ENCODE measurements around the gene KLF13.

Gene KLF13

GRCh38 chr15:31396881-31397560 is 70.4 kb downstream of the KLF13 start:
- Histone ChIP-seq H3K9me2 (replicated peaks; ENCODE audit: insufficient read depth, low read length) (no peaks in the 10 kb centered on the region), H3K36me3 (replicated peaks; ENCODE audit: insufficient read depth, low read length) (no peaks in the 10 kb centered on the region), H3K27ac (ENCODE audit: low read length) (no peak overlapping the region), H3K9ac (ENCODE audit: low read length) (no peak overlapping the region), H3K9me3 (replicated peaks; ENCODE audit: insufficient read depth, low read length) (no peaks in the 10 kb centered on the region), H3K4me3 (ENCODE audit: low read length) (no peak overlapping the region), H2AFZ (ENCODE audit: low read length) (no peak overlapping the region), H3K4me1 (ENCODE audit: low read length) (no peaks in the 10 kb centered on the region), H3K79me2 (ENCODE audit: low read length) (no peaks in the 10 kb centered on the region), H3F3A (ENCODE audit: insufficient read depth, low read length) (no peaks in the 10 kb centered on the region), H3K4me2 (ENCODE audit: low read depth, low read length) (no peak overlapping the region), H3K27me3 (replicated peaks; ENCODE audit: insufficient read depth, low read length) (peaks cover 6% of the 10 kb centered on the region; the same call in 1 of the 2 replicates), H4K20me1 (ENCODE audit: insufficient read depth, low read length) (no peaks in the 10 kb centered on the region)
- TF ChIP-seq CTCF (IDR thresholded peaks at IDR 0.05; ENCODE audit: low read length) (no peak), EZH2phosphoT487 (IDR thresholded peaks at IDR 0.05; ENCODE audit: low read length) (no peak), EZH2 (optimal IDR thresholded peaks at IDR 0.05; ENCODE audit: low read depth, low read length) (no peak)
- DNase-seq, result no peak

DNA sequence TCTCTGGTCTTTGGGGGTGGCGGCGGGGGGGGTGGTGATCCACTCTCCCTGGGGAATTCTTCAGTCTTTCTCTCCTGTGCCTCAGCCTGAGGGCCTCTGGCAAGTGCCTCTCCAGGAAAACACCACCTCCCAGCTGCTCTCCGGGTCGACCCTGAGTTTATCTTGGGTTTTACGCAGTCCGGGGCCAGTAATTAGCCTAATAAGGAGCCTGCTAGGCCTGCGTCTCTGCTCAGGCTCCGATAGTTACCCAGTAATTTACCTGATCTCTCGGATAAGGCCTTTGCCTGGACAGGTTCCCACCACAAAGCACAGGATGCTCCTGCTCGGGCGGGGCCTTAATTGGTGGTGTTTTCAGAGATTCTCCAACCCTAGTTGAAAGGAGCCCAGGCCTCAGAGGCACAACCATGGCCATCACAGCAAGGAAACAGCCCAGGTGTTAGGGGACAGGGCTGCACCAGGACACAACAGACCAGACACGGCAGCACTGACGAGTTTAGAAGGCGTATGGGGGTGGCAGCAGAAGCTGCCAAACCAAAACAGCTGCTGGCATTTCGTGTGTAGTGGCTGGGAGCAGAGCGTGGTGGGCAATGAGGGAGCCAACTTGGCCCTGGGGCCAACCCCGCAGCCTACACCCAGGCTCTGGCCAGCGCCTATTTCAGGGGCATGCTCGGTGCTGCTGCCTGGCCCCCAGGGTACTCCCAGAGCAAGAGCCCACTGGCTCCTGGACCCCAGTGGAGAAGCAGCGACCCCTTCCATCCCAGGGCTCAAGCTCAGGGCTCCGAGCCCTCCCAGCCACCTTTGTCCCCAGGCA is 71.4 kb downstream of the KLF13 start:
- TF ChIP-seq EZH2phosphoT487 (IDR thresholded peaks at IDR 0.05; ENCODE audit: low read length) (no peak), CTCF (IDR thresholded peaks at IDR 0.05; ENCODE audit: low read length) (no peak)
- H3K27ac ChIP-seq (ENCODE audit: low read length), result no peak overlapping the region
- H3K79me2 ChIP-seq (ENCODE audit: low read length), result no peaks in the 10 kb centered on the region
- no peak for DNase-seq
- H3K9me2 ChIP-seq (replicated peaks; ENCODE audit: insufficient read depth, low read length), result no peaks in the 10 kb centered on the region
- no peaks in the 10 kb centered on the region for H4K20me1 ChIP-seq (ENCODE audit: insufficient read depth, low read length)
- no peak overlapping the region for H2AFZ ChIP-seq (ENCODE audit: low read length)
- H3K9me3 ChIP-seq (replicated peaks; ENCODE audit: insufficient read depth, low read length), result no peaks in the 10 kb centered on the region
- no peak overlapping the region for H3K4me3 ChIP-seq (ENCODE audit: low read length)
- H3K4me1 ChIP-seq (ENCODE audit: low read length), result no peaks in the 10 kb centered on the region
- H3F3A ChIP-seq (ENCODE audit: insufficient read depth, low read length), result no peaks in the 10 kb centered on the region
- no peaks in the 10 kb centered on the region for H3K36me3 ChIP-seq (replicated peaks; ENCODE audit: insufficient read depth, low read length)
- no peak overlapping the region for H3K9ac ChIP-seq (ENCODE audit: low read length)
- peaks cover 6% of the 10 kb centered on the region; the same call in 1 of the 2 replicates for H3K27me3 ChIP-seq (replicated peaks; ENCODE audit: insufficient read depth, low read length)
- H3K4me2 ChIP-seq (ENCODE audit: low read depth, low read length), result no peak overlapping the region

GRCh38 chr15:31398677-31399301 is 72.2 kb downstream of the KLF13 start:
- no peaks in the 10 kb centered on the region for H3K9me2 ChIP-seq (replicated peaks; ENCODE audit: insufficient read depth, low read length)
- H3K79me2 ChIP-seq (ENCODE audit: low read length), result no peaks in the 10 kb centered on the region
- no peaks in the 10 kb centered on the region for H3K9me3 ChIP-seq (replicated peaks; ENCODE audit: insufficient read depth, low read length)
- H3K4me3 ChIP-seq (ENCODE audit: low read length), result no peak overlapping the region
- no peak for DNase-seq
- H3K4me1 ChIP-seq (ENCODE audit: low read length), result no peaks in the 10 kb centered on the region
- H3K27me3 ChIP-seq (replicated peaks; ENCODE audit: insufficient read depth, low read length), result peaks cover 1% of the 10 kb centered on the region; the same call in 1 of the 2 replicates
- H3K4me2 ChIP-seq (ENCODE audit: low read depth, low read length), result no peak overlapping the region
- TF ChIP-seq EZH2phosphoT487 (IDR thresholded peaks at IDR 0.05; ENCODE audit: low read length) (no peak), EZH2 (optimal IDR thresholded peaks at IDR 0.05; ENCODE audit: low read depth, low read length) (no peak), CTCF (IDR thresholded peaks at IDR 0.05; ENCODE audit: low read length) (no peak)
- H3K9ac ChIP-seq (ENCODE audit: low read length), result no peak overlapping the region
- no peak overlapping the region for H3K27ac ChIP-seq (ENCODE audit: low read length)
- no peaks in the 10 kb centered on the region for H4K20me1 ChIP-seq (ENCODE audit: insufficient read depth, low read length)
- H2AFZ ChIP-seq (ENCODE audit: low read length), result no peak overlapping the region
- H3F3A ChIP-seq (ENCODE audit: insufficient read depth, low read length), result no peaks in the 10 kb centered on the region
- H3K36me3 ChIP-seq (replicated peaks; ENCODE audit: insufficient read depth, low read length), result no peaks in the 10 kb centered on the region
